ENCODE data around the gene TRIM67. TPM values are rescaled to one million over a fixed set of nuclear protein-coding genes. Genes with fewer than 3 reads are reported as not detected.

The TRIM67 gene
- total and polyA plus RNA-seq, 10 donors: under 0.01 to 0.06 (median under 0.01) TPM; not detected in 7

DNA sequence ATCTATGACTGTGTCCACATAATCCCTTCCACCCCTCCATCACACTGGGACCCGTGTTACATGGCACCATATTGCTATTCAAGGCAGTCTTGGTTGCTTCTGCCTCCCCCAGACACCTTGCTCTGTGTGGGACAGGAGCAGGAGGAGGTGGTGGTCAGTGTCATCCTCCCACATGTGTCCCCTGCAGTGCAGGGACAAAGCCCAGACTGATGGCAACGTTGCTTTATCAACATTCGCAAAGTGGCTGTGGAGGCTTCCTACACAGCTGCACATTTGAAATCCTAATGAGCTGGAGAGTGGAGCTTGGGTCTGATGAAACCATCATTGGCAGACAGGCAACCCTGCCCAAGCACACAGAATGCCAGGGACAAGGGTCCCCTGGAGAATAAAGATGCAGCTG, 26.2 kb downstream of the TRIM67 start:
- Histone ChIP-seq H3K4me1 (peaks cover 0 to 6% (median 0%) of the 10 kb centered on the region in 6 donors), H3K4me3 (no peak overlapping the region), H3K36me3 (no peaks in the 10 kb centered on the region), H3K27ac (no peak overlapping the region), H3K9me3 (peaks cover 0 to 9% (median 3%) of the 10 kb centered on the region in 8 donors), H3K27me3 (replicated peaks in 1 of 7) (peaks cover 0 to 58% (median 0%) of the 10 kb centered on the region in 7 donors)
- no peak for TF ChIP-seq POLR2A (IDR thresholded peaks at IDR 0.05)
- TF ChIP-seq POLR2AphosphoS5 (IDR thresholded peaks at IDR 0.05): no peak
- TF ChIP-seq, protein P1, sequence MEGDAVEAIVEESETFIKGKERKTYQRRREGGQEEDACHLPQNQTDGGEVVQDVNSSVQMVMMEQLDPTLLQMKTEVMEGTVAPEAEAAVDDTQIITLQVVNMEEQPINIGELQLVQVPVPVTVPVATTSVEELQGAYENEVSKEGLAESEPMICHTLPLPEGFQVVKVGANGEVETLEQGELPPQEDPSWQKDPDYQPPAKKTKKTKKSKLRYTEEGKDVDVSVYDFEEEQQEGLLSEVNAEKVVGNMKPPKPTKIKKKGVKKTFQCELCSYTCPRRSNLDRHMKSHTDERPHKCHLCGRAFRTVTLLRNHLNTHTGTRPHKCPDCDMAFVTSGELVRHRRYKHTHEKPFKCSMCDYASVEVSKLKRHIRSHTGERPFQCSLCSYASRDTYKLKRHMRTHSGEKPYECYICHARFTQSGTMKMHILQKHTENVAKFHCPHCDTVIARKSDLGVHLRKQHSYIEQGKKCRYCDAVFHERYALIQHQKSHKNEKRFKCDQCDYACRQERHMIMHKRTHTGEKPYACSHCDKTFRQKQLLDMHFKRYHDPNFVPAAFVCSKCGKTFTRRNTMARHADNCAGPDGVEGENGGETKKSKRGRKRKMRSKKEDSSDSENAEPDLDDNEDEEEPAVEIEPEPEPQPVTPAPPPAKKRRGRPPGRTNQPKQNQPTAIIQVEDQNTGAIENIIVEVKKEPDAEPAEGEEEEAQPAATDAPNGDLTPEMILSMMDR (IDR thresholded peaks at IDR 0.05 in 8 of 11, conservative IDR thresholded peaks at IDR 0.05 in 3 of 11): no peak
- peak; percentile 23 for DNase-seq
- intact Hi-C loops (cut with DNase I; ENCODE audit: low total_unique reads): no loop called here
- WGBS, 5 donors: 48 to 70% (median 60%) methylated on average over 3 of the region's 3 CpGs

DNA sequence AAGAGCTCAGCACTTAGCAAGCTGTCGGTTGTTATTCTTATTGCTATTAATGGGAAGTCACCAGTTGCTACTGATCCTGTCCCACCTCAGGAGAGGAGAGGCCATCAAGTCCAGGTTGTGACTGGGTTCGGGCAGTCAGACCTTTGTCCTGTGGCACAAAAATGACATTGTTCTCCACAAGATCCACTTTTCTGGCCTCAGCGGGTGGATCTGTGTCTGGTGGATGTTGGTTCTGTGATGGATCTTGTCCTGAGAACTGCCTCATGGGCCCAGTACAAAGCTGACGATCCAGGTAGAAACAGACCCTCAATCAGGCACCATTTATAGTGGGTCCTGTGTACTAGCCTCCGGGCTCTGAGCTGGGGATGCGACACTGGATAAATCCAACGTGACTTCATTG, 26.9 kb downstream of the TRIM67 start:
- DNase-seq: peak; percentile 30
- Histone ChIP-seq H3K27ac (no peak overlapping the region), H3K27me3 (replicated peaks in 1 of 7) (peaks cover 0 to 54% (median 0%) of the 10 kb centered on the region in 7 donors), H3K4me1 (peaks cover 0 to 7% (median 0%) of the 10 kb centered on the region in 6 donors), H3K9me3 (peaks cover 0 to 9% (median 3%) of the 10 kb centered on the region in 8 donors), H3K4me3 (no peak overlapping the region), H3K36me3 (no peaks in the 10 kb centered on the region)
- intact Hi-C loops (cut with DNase I; ENCODE audit: low total_unique reads): no loop called here
- no peak for TF ChIP-seq POLR2A (IDR thresholded peaks at IDR 0.05)
- TF ChIP-seq, protein P1 (IDR thresholded peaks at IDR 0.05 in 8 of 11, conservative IDR thresholded peaks at IDR 0.05 in 3 of 11): no peak
- no peak for TF ChIP-seq POLR2AphosphoS5 (IDR thresholded peaks at IDR 0.05)
- 88 to 95% (median 89%) methylated on average over 7 of the region's 7 CpGs for WGBS, 5 donors

DNA sequence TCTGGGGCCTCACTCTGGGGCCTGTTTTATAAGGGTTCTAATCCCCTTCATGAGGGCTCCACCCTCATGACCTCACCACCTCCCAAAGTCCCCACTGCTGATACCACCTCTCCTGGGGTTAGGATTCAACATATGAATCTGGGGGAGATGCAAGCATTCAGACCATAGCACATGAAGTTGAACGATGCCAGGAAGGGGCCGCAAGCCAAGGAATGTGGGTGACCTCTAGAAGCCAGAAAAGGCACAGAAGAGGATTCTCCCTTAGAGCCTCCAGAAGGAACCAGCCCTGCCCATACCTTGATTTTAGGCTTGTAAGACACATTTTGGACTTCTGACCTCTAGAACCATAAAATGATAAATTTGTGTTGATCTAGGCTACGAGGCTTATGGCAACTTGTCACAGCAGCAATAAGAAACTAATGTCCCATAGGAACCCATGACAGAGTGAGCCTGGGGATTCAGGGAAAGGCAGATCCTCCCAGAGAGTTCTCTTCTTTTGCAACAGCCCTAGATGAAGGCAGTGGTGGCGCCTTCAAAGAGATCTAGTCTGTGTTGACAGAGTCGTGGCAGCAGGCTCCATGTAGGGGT, 27.9 kb downstream of the TRIM67 start:
- peak; percentile 13 for DNase-seq
- peaks cover 0 to 9% (median 3%) of the 10 kb centered on the region in 8 donors for H3K9me3 ChIP-seq
- H3K4me1 ChIP-seq: peaks cover 0 to 7% (median 0%) of the 10 kb centered on the region in 6 donors
- no peaks in the 10 kb centered on the region for H3K36me3 ChIP-seq
- peaks cover 0 to 59% (median 0%) of the 10 kb centered on the region in 7 donors for H3K27me3 ChIP-seq (replicated peaks in 1 of 7)
- WGBS, 5 donors: 83 to 95% (median 86%) methylated on average over 5 of the region's 5 CpGs
- intact Hi-C loops (cut with DNase I; ENCODE audit: low total_unique reads): no loop called here
- H3K4me3 ChIP-seq: no peak overlapping the region
- TF ChIP-seq, protein P1 (IDR thresholded peaks at IDR 0.05 in 8 of 11, conservative IDR thresholded peaks at IDR 0.05 in 3 of 11): no peak
- TF ChIP-seq POLR2A (IDR thresholded peaks at IDR 0.05) (no peak), POLR2AphosphoS5 (IDR thresholded peaks at IDR 0.05) (no peak)
- no peak overlapping the region for H3K27ac ChIP-seq

DNA sequence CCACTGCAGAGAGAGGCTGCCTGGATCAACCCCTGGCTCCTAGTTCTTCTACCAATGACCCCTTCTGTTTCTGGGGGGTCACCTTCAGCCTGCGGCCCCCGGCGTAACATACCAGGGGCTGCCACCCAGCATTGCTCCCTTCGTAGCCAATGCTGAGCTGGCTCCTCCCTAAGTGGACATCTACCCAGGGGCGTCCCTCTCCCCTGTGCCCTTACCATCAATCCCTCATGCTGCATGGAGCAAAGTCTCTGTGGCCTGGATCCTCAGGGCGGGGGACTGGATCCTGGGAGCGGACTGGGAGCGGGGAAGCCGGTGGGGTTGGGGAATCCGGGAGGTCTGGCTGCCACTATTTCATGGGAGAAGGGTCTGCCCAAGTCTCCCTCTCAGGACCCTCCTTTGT, 28.6 kb downstream of the TRIM67 start:
- no peaks in the 10 kb centered on the region for H3K36me3 ChIP-seq
- peaks cover 0 to 7% (median 0%) of the 10 kb centered on the region in 6 donors for H3K4me1 ChIP-seq
- TF ChIP-seq POLR2AphosphoS5 (IDR thresholded peaks at IDR 0.05): no peak
- TF ChIP-seq, protein P1 (IDR thresholded peaks at IDR 0.05 in 8 of 11, conservative IDR thresholded peaks at IDR 0.05 in 3 of 11): no peak
- TF ChIP-seq POLR2A (IDR thresholded peaks at IDR 0.05): no peak
- H3K9me3 ChIP-seq: peaks cover 0 to 9% (median 3%) of the 10 kb centered on the region in 8 donors
- DNase-seq: peak; percentile 52
- intact Hi-C loops (cut with DNase I; ENCODE audit: low total_unique reads): no loop called here
- H3K27ac ChIP-seq: no peak overlapping the region
- H3K27me3 ChIP-seq (replicated peaks in 1 of 7): peaks cover 0 to 53% (median 0%) of the 10 kb centered on the region in 7 donors
- no peak overlapping the region for H3K4me3 ChIP-seq
- WGBS, 5 donors: 90 to 99% (median 93%) methylated on average over 10 of the region's 10 CpGs
